ENCODE data around the gene PRRT1.
A peak's percentile ranks its signal among the peaks of the same experiment; 100 is the strongest.

The PRRT1 gene

DNA sequence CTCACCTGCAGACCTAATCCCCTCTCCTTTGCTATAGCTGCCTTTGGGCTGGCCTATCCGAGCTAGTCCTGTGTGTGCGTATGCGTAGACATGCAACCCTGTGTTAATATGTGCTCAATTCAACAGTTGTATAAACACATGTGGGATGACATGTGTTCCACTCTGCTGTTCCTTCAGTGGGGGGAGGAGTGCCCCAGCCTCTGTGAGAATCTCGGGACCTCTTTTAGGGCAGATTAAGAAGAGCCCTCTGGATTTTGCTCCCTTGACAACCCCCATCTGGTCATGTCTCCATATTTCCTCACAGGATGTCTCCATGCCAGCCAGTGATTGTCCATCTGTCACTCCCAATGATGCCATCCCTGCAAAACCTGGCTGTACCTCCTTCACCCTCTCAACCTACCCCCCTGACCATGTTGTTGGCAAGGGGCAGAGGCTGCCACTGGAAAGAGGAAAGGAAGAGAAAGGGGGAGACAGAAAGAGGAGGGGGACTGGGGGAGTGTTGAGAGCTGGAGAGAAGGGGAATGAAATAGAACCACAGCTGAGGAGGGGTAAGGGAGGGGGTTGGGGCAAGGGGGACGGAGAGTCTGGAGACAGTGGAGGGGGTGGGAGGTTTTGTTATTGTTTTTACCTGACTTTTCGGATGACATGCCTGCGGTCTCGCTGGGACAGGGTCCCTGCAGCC lies 417 bp downstream of the PRRT1 start:
- Histone ChIP-seq H3K23ac (ENCODE audit: low read length) (no peak overlapping the region), H2BK5ac (ENCODE audit: low read depth, low read length, poor library complexity) (no peak overlapping the region), H3K18ac (ENCODE audit: low read length) (no peak overlapping the region), H3K27ac (ENCODE audit: low read depth, low read length) (no peak overlapping the region), H3K36me3 (ENCODE audit: control insufficient read depth in 1 of 2, insufficient read depth in 2 of 2, low read length in 2 of 2) (peaks cover 6 to 8% of the 10 kb centered on the region in 2 experiments), H2AFZ (ENCODE audit: insufficient read depth, low read length, poor library complexity) (no peak overlapping the region), H2AK5ac (ENCODE audit: low read length) (no peak overlapping the region), H3K79me1 (ENCODE audit: low read length) (peaks cover 19% of the 10 kb centered on the region), H2BK120ac (ENCODE audit: insufficient read depth, low read length, poor library complexity) (no peak overlapping the region), H3K9ac (ENCODE audit: low read length) (no peak overlapping the region), H3K4me2 (ENCODE audit: low read length) (no peak overlapping the region), H4K12ac (ENCODE audit: low read depth, low read length) (no peak overlapping the region), H3K14ac (ENCODE audit: low read length) (no peak overlapping the region), H3K9me3 (ENCODE audit: insufficient read depth, low read depth, low read length) (peaks cover 3% of the 10 kb centered on the region), H3K79me2 (ENCODE audit: control insufficient read depth, insufficient read depth, low read length, poor library complexity) (peaks cover 14% of the 10 kb centered on the region), H3K4me3 (ENCODE audit: low read depth, low read length) (no peak overlapping the region), H4K8ac (ENCODE audit: low read depth, low read length) (no peak overlapping the region), H3K27me3 (ENCODE audit: insufficient read depth, low read length) (peaks cover 20% of the 10 kb centered on the region), H2BK12ac (ENCODE audit: low read length) (no peak overlapping the region), H3K4ac (ENCODE audit: low read depth, low read length) (no peak overlapping the region), H4K91ac (ENCODE audit: low read depth, low read length) (no peak overlapping the region), H3K4me1 (ENCODE audit: control insufficient read depth in 1 of 2, insufficient read depth in 2 of 2, low read length in 2 of 2) (peaks cover 10 to 13% of the 10 kb centered on the region in 2 experiments)
- DNase-seq: no peak
- no CpG with 5 or more reads among the region's 8 CpGs for WGBS (ENCODE audit: extremely low coverage, insufficient coverage, insufficient read length)

DNA sequence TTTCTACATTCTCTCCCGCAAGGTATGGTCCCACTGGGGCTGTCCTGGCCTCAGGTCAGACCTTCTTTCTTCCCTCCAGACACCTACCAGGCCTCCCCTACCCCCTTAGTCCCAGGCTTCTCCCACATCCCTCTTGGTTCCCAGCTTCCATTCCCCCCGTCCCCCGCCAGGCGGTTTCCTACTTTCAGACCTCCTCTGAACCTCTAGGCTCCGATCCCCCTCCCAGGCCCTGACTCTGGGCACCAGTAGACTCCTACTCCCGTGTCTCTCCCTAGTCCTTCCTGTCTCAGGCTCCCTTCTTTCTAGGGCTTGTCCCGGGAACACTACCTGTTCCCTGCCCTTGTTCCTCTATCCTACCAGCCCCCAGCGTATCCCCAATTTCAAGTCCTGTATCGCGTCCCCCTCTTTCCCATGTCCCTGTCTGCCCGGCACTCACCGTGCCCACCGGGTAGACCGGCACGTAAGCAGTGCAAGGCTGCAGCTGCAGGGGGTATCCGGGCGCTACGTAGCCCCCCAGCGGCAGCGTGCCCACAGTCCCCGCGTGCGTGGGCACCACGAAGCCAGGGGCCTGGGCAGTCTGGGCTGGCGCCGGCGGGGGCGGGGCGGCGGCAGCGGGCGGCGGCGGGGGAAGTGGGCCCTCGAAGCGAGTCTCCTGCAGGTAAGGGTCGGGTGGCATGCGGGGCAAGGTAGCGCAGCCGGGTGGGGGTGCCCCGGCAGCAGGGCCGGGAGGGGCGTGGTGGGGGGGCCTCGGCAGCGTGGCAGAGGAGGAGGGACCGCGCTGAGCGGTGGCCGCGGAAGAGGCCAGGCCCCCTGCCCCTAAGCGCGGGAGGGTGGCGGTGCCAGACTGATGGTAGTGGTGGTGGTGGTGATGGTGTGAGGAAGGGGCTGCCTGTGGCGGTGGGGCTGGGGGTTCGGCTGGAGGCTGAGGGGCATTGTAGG lies 1.5 kb downstream of the PRRT1 start:
- Histone ChIP-seq H2AFZ (ENCODE audit: insufficient read depth, low read length, poor library complexity) (no peak overlapping the region), H4K91ac (ENCODE audit: low read depth, low read length) (no peak overlapping the region), H3K9me3 (ENCODE audit: insufficient read depth, low read depth, low read length) (peaks cover 3% of the 10 kb centered on the region), H3K27ac (ENCODE audit: low read depth, low read length) (no peak overlapping the region), H3K4me1 (ENCODE audit: control insufficient read depth in 1 of 2, insufficient read depth in 2 of 2, low read length in 2 of 2) (peaks cover 10 to 13% of the 10 kb centered on the region in 2 experiments), H3K79me1 (ENCODE audit: low read length) (peaks cover 19% of the 10 kb centered on the region), H3K14ac (ENCODE audit: low read length) (no peak overlapping the region), H3K4me2 (ENCODE audit: low read length) (peak overlapping the region; percentile 49), H3K36me3 (ENCODE audit: control insufficient read depth in 1 of 2, insufficient read depth in 2 of 2, low read length in 2 of 2) (no peaks in the 10 kb centered on the region), H3K23ac (ENCODE audit: low read length) (no peak overlapping the region), H3K79me2 (ENCODE audit: control insufficient read depth, insufficient read depth, low read length, poor library complexity) (peaks cover 14% of the 10 kb centered on the region), H4K12ac (ENCODE audit: low read depth, low read length) (no peak overlapping the region), H2AK5ac (ENCODE audit: low read length) (no peak overlapping the region), H4K8ac (ENCODE audit: low read depth, low read length) (peak overlapping the region; percentile 17), H2BK120ac (ENCODE audit: insufficient read depth, low read length, poor library complexity) (no peak overlapping the region), H3K4ac (ENCODE audit: low read depth, low read length) (no peak overlapping the region), H2BK5ac (ENCODE audit: low read depth, low read length, poor library complexity) (no peak overlapping the region), H3K9ac (ENCODE audit: low read length) (no peak overlapping the region), H3K4me3 (ENCODE audit: low read depth, low read length) (no peak overlapping the region), H3K18ac (ENCODE audit: low read length) (no peak overlapping the region), H3K27me3 (ENCODE audit: insufficient read depth, low read length) (peaks cover 20% of the 10 kb centered on the region), H2BK12ac (ENCODE audit: low read length) (no peak overlapping the region)
- no CpG with 5 or more reads among the region's 55 CpGs for WGBS (ENCODE audit: extremely low coverage, insufficient coverage, insufficient read length)
- no peak for DNase-seq

GRCh38 chr6:32149092-32149755 lies 2.5 kb downstream of the PRRT1 start:
- Histone ChIP-seq H4K8ac (ENCODE audit: low read depth, low read length) (no peak overlapping the region), H2AFZ (ENCODE audit: insufficient read depth, low read length, poor library complexity) (no peak overlapping the region), H2AK5ac (ENCODE audit: low read length) (no peak overlapping the region), H4K12ac (ENCODE audit: low read depth, low read length) (no peak overlapping the region), H3K14ac (ENCODE audit: low read length) (no peak overlapping the region), H3K79me1 (ENCODE audit: low read length) (peaks cover 16% of the 10 kb centered on the region), H3K4me2 (ENCODE audit: low read length) (no peak overlapping the region), H2BK5ac (ENCODE audit: low read depth, low read length, poor library complexity) (no peak overlapping the region), H3K4ac (ENCODE audit: low read depth, low read length) (no peak overlapping the region), H3K4me3 (ENCODE audit: low read depth, low read length) (no peak overlapping the region), H3K27me3 (ENCODE audit: insufficient read depth, low read length) (peaks cover 20% of the 10 kb centered on the region), H2BK12ac (ENCODE audit: low read length) (no peak overlapping the region), H3K9me3 (ENCODE audit: insufficient read depth, low read depth, low read length) (peaks cover 3% of the 10 kb centered on the region), H3K23ac (ENCODE audit: low read length) (no peak overlapping the region), H2BK120ac (ENCODE audit: insufficient read depth, low read length, poor library complexity) (no peak overlapping the region), H3K4me1 (ENCODE audit: control insufficient read depth in 1 of 2, insufficient read depth in 2 of 2, low read length in 2 of 2) (peaks cover 8% of the 10 kb centered on the region in 2 experiments), H3K9ac (ENCODE audit: low read length) (no peak overlapping the region), H3K27ac (ENCODE audit: low read depth, low read length) (no peak overlapping the region), H3K36me3 (ENCODE audit: control insufficient read depth in 1 of 2, insufficient read depth in 2 of 2, low read length in 2 of 2) (no peaks in the 10 kb centered on the region), H3K18ac (ENCODE audit: low read length) (no peak overlapping the region), H3K79me2 (ENCODE audit: control insufficient read depth, insufficient read depth, low read length, poor library complexity) (peaks cover 11% of the 10 kb centered on the region), H4K91ac (ENCODE audit: low read depth, low read length) (no peak overlapping the region)
- no CpG with 5 or more reads among the region's 47 CpGs for WGBS (ENCODE audit: extremely low coverage, insufficient coverage, insufficient read length)
- no peak for DNase-seq

DNA sequence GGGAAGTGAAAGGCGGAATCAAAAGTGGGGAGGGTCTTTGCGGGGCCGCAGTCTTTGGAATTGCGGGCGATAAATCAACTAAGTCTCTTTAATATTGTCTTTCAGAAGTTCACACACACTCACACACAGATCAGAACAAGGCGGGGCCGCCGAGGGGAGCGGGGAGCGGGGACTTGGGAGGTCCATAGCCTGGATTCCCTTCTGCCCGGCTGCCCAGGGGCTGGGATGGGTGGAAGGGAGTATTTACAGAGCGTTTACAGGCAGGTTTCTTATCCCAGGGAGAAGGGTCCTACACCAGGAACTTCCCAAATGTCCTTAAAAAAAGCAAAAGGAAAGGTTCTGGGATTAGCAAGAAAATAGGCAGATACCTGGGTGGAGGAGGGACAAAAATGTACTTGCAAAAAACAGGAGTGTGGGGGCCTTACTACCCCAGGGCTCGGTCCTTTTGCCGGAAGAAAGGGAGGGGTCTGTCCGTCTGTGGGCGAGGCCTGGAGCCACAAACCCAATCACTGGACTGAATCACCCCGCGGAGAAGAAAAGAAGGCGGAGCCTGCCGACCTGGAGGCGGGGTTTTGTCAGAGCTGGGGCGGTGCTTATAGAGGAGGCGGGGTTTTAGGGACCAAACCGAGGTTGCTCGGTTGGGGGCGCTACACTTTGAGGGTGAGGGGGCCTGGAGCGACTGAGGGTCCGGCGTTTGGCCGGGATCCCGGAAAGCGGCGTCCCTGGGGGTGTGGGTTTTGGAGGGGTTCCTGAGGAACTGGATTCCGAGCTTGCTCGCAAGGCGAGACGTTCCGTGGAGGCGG lies 3.2 kb downstream of the PRRT1 start:
- Histone ChIP-seq H2BK120ac (ENCODE audit: insufficient read depth, low read length, poor library complexity) (no peak overlapping the region), H2BK5ac (ENCODE audit: low read depth, low read length, poor library complexity) (no peak overlapping the region), H3K4ac (ENCODE audit: low read depth, low read length) (no peak overlapping the region), H3K4me2 (ENCODE audit: low read length) (no peak overlapping the region), H3K4me1 (ENCODE audit: control insufficient read depth in 1 of 2, insufficient read depth in 2 of 2, low read length in 2 of 2) (peaks cover 8% of the 10 kb centered on the region in 2 experiments), H3K27ac (ENCODE audit: low read depth, low read length) (no peak overlapping the region), H2AK5ac (ENCODE audit: low read length) (no peak overlapping the region), H4K12ac (ENCODE audit: low read depth, low read length) (no peak overlapping the region), H3K18ac (ENCODE audit: low read length) (no peak overlapping the region), H2BK12ac (ENCODE audit: low read length) (no peak overlapping the region), H3K79me2 (ENCODE audit: control insufficient read depth, insufficient read depth, low read length, poor library complexity) (peaks cover 5% of the 10 kb centered on the region), H2AFZ (ENCODE audit: insufficient read depth, low read length, poor library complexity) (no peak overlapping the region), H4K8ac (ENCODE audit: low read depth, low read length) (no peak overlapping the region), H3K36me3 (ENCODE audit: control insufficient read depth in 1 of 2, insufficient read depth in 2 of 2, low read length in 2 of 2) (no peaks in the 10 kb centered on the region), H3K4me3 (ENCODE audit: low read depth, low read length) (no peak overlapping the region), H4K91ac (ENCODE audit: low read depth, low read length) (no peak overlapping the region), H3K9me3 (ENCODE audit: insufficient read depth, low read depth, low read length) (peaks cover 3% of the 10 kb centered on the region), H3K9ac (ENCODE audit: low read length) (no peak overlapping the region), H3K23ac (ENCODE audit: low read length) (no peak overlapping the region), H3K14ac (ENCODE audit: low read length) (no peak overlapping the region), H3K79me1 (ENCODE audit: low read length) (peaks cover 10% of the 10 kb centered on the region), H3K27me3 (ENCODE audit: insufficient read depth, low read length) (peaks cover 20% of the 10 kb centered on the region)
- peak in 1 of 2 donors; percentile 28 for DNase-seq
- no CpG with 5 or more reads among the region's 39 CpGs for WGBS (ENCODE audit: extremely low coverage, insufficient coverage, insufficient read length)

Measured in trophoblast cell (in vitro differentiated cells and primary cell).